PC-3 (cell line): ENCODE measurements around the gene PPARD. TPM values are rescaled to one million over a fixed set of nuclear protein-coding genes. Genes with fewer than 3 reads are reported as not detected.
A peak's percentile ranks its signal among the peaks of the same experiment; 100 is the strongest.

Experiments
- ATAC-seq: fragments of 200-7000 bp; cut with Tn5 transposase; 2 replicates; pipeline ENCODE4 v1.9.1; 2020; ENCODE audit warnings: mild to moderate bottlenecking, moderate library complexity
- BruUV-seq: library from RNA; stranded (reverse); fragments of 400-500 nt; replicated peaks from 2 replicates; lab custom pipeline; 2021; lab: Mats Ljungman, UMichigan
- CTCF ChIA-PET: fragments of 300-600 bp; sonication (Branson Sonifier 250); formaldehyde crosslinking; loops from one replicate; lab custom pipeline; 2022; ENCODE audit warnings: antibody characterized with exemption; lab: Charles Lee
- POLR2A ChIA-PET: fragments of 300-600 bp; sonication (Branson Sonifier 250); formaldehyde crosslinking; loops from one replicate; lab custom pipeline; 2022; ENCODE audit warnings: antibody characterized with exemption; ENCODE audit not compliant: unreplicated experiment; lab: Charles Lee
- DNase-seq: peaks from one replicate; pipeline ENCODE4 v3.0.0-alpha.2; 2015
- H2AFZ ChIP-seq: fragments of 300-600 bp; sonication (generic); 2 replicates; pipeline ENCODE4 v1.6.0; 2016; ENCODE audit warnings: antibody characterized with exemption, low read length
- H3F3A ChIP-seq: fragments of 300-600 bp; sonication (generic); one replicate; pipeline ENCODE4 v1.6.0; 2017; ENCODE audit warnings: antibody characterized with exemption, low read length, control low read depth, mild to moderate bottlenecking; ENCODE audit not compliant: unreplicated experiment
- H3K27ac ChIP-seq: fragments of 300-600 bp; sonication (generic); 2 replicates; pipeline ENCODE4 v1.5.1; 2016; ENCODE audit warnings: mild to moderate bottlenecking, low read length
- H3K27me3 ChIP-seq: fragments of 300-600 bp; sonication (generic); 2 replicates; pipeline ENCODE4 v1.6.1; 2016; ENCODE audit warnings: low read length, mixed read lengths
- H3K36me3 ChIP-seq: fragments of 300-600 bp; sonication (generic); 2 replicates; pipeline ENCODE4 v1.6.1; 2016; ENCODE audit warnings: low read depth, mixed run types, low read length, mixed read lengths
- H3K4me1 ChIP-seq: fragments of 300-600 bp; sonication (generic); 2 replicates; pipeline ENCODE4 v1.5.1; 2016; ENCODE audit warnings: low read length; ENCODE audit not compliant: insufficient read depth
- H3K4me2 ChIP-seq: fragments of 300-600 bp; sonication (generic); 2 replicates; pipeline ENCODE4 v1.6.0; 2016; ENCODE audit warnings: low read length
- H3K4me3 ChIP-seq: fragments of 300-600 bp; sonication (generic); 2 replicates; pipeline ENCODE4 v1.5.1; 2016; ENCODE audit warnings: mild to moderate bottlenecking, low read length, mixed read lengths
- H3K79me2 ChIP-seq: fragments of 300-600 bp; sonication (generic); 2 replicates; pipeline ENCODE4 v1.6.1; 2017; ENCODE audit warnings: low read length, mixed read lengths
- H3K9ac ChIP-seq: fragments of 300-600 bp; sonication (generic); 2 replicates; pipeline ENCODE4 v1.6.0; 2016; ENCODE audit warnings: mild to moderate bottlenecking, low read length
- H3K9me2 ChIP-seq: fragments of 300-600 bp; sonication (generic); replicated peaks from 2 replicates; pipeline ENCODE4 v1.6.1; 2016; ENCODE audit warnings: mixed run types, low read length, mixed read lengths
- H3K9me3 ChIP-seq: fragments of 300-600 bp; sonication (generic); 2 replicates; pipeline ENCODE4 v1.6.1; 2016; ENCODE audit warnings: low read length, mixed read lengths
- H4K20me1 ChIP-seq: fragments of 300-600 bp; sonication (generic); 2 replicates; pipeline ENCODE4 v1.6.1; 2016; ENCODE audit warnings: low read length, mixed read lengths
- EZH2 ChIP-seq: fragments of 300-600 bp; sonication (generic); IDR thresholded peaks from one replicate; pipeline ENCODE4 v1.6.1; 2017; ENCODE audit warnings: antibody characterized with exemption, mild to moderate bottlenecking, low read length; ENCODE audit not compliant: unreplicated experiment
- EZH2phosphoT487 ChIP-seq: fragments of 300-600 bp; sonication (generic); IDR thresholded peaks from 2 replicates; pipeline ENCODE4 v1.6.1; 2018; ENCODE audit warnings: mild to moderate bottlenecking, antibody characterized with exemption, low read length, borderline replicate concordance
- intact Hi-C: fragments of 100-400 bp; cut with micrococcal nuclease; formaldehyde crosslinking; loops from 2 replicates; pipeline ENCODE4 v1.9.0; 2023
- total RNA-seq: library from RNA; depleted of rRNA; stranded (reverse); fragments of >200 nt; gene quantifications from 2 replicates; pipeline ENCODE4 v1.2.3, GENCODE V29; 2014
- TF ChIP-seq, protein P1 (sequence below): fragments of 300-600 bp; sonication (generic); conservative IDR thresholded peaks from 2 replicates; pipeline ENCODE4 v1.5.1; 2017; ENCODE audit warnings: antibody characterized with exemption, low read depth, mild to moderate bottlenecking, low read length

The PPARD gene
- total RNA-seq, 1 experiment from 2014 or later: 24.5 TPM

GRCh38 chr6:35403544-35404442, 61.4 kb downstream of the PPARD start:
- Histone ChIP-seq H3K4me2 (no peak overlapping the region), H3K9ac (no peak overlapping the region), H3K36me3 (0 out of 2 replicates have a peak, but pooled peaks cover 6% of the 10 kb centered on the region), H3F3A (peaks cover 7% of the 10 kb centered on the region), H3K9me3 (no peaks in the 10 kb centered on the region), H3K27ac (peak overlapping the region; percentile 98; the same call in 1 of the 2 replicates), H2AFZ (no peak overlapping the region), H3K9me2 (no peaks in the 10 kb centered on the region), H3K4me3 (no peak overlapping the region), H3K4me1 (peaks cover 36% of the 10 kb centered on the region), H3K79me2 (peaks cover 34% of the 10 kb centered on the region), H4K20me1 (no peaks in the 10 kb centered on the region), H3K27me3 (no peaks in the 10 kb centered on the region)
- ATAC-seq: no peak
- ChIA-PET POLR2A (interaction anchor here (0.6 kb wide), 1 partner anchor 145 kb away, joined by 3 read pairs; no protein-coding TSS in a partner anchor), CTCF (no interaction called here)
- TF ChIP-seq EZH2phosphoT487 (no peak), EZH2 (no peak)
- TF ChIP-seq, protein P1, sequence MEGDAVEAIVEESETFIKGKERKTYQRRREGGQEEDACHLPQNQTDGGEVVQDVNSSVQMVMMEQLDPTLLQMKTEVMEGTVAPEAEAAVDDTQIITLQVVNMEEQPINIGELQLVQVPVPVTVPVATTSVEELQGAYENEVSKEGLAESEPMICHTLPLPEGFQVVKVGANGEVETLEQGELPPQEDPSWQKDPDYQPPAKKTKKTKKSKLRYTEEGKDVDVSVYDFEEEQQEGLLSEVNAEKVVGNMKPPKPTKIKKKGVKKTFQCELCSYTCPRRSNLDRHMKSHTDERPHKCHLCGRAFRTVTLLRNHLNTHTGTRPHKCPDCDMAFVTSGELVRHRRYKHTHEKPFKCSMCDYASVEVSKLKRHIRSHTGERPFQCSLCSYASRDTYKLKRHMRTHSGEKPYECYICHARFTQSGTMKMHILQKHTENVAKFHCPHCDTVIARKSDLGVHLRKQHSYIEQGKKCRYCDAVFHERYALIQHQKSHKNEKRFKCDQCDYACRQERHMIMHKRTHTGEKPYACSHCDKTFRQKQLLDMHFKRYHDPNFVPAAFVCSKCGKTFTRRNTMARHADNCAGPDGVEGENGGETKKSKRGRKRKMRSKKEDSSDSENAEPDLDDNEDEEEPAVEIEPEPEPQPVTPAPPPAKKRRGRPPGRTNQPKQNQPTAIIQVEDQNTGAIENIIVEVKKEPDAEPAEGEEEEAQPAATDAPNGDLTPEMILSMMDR: no peak
- no TSS peak for BruUV-seq
- intact Hi-C loops: no loop called here
- no peak for DNase-seq

DNA sequence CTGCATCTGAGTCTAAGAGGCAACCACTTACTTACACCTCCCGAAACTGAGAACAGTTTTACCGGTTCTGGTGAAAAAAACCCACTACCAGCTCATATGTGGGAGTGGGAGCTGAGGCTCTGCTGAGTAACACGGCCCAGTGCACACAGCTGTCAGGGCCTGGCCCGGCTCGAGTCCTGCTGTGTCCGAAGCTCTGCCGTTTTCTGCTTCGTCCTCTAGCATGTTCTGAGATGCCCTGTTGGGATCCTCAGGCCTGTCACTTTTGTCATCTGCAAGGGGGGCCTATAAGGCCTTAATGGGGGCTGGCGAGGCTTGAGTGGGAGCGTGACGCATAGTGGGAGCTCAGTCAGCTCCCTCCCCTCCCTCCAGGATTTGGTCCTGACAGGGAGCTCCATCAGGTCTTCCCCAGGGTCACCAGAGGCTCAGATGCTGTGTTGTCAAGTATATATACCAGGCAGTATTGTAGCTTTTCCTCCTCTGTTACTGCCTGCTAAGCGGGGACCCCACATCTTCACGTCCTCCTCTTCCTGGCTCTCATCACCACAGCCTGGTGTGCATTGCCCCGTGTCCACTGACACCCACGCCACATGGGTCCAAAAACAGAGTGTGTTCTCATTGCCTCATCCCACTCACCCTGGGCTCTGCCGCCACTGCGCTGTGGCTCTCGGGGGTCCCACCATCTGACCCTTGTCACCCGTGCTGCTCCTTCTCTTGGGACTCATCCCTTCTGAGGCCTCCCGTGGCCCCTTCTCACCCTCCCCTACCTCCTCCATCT, 64.5 kb downstream of the PPARD start:
- intact Hi-C loops: no loop called here
- no peaks in the 10 kb centered on the region for H3K9me2 ChIP-seq
- H2AFZ ChIP-seq: no peak overlapping the region
- peaks cover 5% of the 10 kb centered on the region for H3F3A ChIP-seq
- H3K9ac ChIP-seq: no peak overlapping the region
- H4K20me1 ChIP-seq: no peaks in the 10 kb centered on the region
- H3K9me3 ChIP-seq: no peaks in the 10 kb centered on the region
- peaks cover 13% of the 10 kb centered on the region for H3K4me1 ChIP-seq
- H3K36me3 ChIP-seq: no peaks in the 10 kb centered on the region; the same call in 1 of the 2 replicates
- H3K27ac ChIP-seq: no peak overlapping the region
- no peaks in the 10 kb centered on the region for H3K27me3 ChIP-seq
- H3K4me3 ChIP-seq: no peak overlapping the region
- ATAC-seq (no peak), DNase-seq (no peak)
- no peak overlapping the region for H3K4me2 ChIP-seq
- peaks cover 32% of the 10 kb centered on the region for H3K79me2 ChIP-seq
- no peak for TF ChIP-seq EZH2
- TF ChIP-seq, protein P1: no peak
- TF ChIP-seq EZH2phosphoT487: no peak
- BruUV-seq: no TSS peak
- CTCF ChIA-PET: no interaction called here
- POLR2A ChIA-PET: no interaction called here
